GM19468 (cell line): ENCODE measurements around the gene AJAP1.
"Not testable (repeated sequence)": the region's sequence is repeated elsewhere in the genome, so short reads cannot be mapped to it uniquely, and the experiment has no call there.

Experiments
- ATAC-seq: cut with Tn5 transposase; IDR thresholded peaks from one replicate; pipeline ENCODE4 v1.9.1; 2021; ENCODE audit warnings: mild to moderate bottlenecking, moderate library complexity, moderate number of reproducible peaks; ENCODE audit not compliant: unreplicated experiment; ENCODE audit errors: extremely low read depth

Gene AJAP1

DNA sequence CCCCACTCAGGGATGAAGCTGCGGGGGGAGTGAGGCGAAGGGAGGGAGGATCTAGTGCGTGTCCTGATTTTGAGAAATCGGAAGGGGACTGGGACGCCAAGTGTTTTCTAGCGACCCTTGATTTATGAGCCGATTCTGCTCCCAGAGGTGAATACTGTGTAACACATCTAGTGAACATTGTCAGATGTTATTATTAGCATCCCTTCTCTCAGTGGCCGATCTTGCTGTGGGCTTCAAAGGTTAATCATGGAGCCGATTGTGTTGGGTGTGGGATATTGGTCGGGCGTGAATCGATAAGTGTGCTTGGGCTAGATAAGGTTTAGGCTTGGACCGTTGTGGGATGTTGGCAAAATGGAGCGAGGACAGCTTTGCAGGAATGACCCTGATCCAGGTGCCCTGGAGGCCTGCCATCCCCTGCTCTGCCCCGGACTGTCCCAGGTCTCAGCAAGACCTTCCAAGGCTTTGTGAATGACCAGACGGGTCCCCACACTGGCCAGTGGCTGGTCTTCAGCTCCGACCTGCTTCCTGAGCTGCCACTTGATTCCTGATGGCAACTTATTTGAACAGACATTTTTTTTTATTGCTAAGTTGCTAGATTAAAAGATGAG lies 2.2 kb downstream of the AJAP1 start:
- no peak for ATAC-seq

DNA sequence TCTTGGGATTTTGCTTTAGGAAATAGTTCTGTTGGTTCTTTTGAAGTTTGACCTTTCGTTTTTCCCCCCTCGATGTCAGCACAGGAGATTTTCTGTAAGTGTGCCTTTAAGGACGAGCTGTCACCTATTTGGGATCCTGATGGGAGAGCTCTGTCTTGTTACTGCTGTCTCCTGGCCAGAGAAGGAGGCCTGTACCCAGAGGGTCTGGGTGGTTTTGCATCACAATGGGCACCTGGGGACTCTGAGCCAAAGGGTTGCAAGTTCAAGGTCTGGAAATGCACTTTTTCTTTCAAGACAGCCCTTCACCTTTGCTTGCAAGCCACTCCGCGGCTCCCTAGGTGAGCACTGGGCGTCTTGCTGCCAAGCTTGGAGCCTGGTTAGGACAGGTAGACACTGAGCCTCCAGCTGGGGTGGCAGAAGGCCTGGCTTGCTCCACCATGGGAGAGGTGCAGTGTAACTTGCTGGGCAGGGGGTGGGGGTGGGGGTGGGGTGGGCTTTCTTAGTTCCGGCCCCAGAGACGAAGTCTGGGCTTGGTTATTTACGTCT lies 2.9 kb downstream of the AJAP1 start:
- no peak for ATAC-seq

DNA sequence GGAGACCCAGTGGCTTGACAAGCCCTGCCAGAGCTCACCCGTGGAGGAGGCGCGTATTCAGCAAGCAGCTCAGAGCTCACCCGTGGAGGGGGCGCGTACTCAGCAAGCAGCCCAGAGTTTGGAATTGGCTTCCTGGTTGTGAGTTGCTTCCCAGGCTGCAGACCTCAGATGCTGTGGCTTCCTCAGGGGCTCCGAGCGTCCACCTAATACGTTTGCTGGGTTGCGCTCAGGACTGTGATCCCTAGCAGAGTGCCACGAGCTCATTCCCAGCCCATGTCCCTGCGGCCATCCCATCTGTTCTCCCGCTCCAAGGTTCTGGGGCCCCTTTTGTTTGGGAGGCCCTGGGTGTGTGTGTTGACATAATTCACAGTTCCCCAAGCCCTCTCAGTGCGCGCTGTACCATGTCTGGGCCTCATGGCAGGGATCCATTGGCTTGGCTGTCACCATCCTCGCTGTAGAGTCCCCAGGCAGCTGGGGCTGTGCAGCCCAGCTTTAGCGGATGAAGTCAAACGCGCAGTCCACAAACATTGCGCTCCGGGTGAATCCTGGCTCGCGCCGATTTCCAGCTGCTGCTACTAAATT lies 3.6 kb downstream of the AJAP1 start:
- ATAC-seq = no peak

DNA sequence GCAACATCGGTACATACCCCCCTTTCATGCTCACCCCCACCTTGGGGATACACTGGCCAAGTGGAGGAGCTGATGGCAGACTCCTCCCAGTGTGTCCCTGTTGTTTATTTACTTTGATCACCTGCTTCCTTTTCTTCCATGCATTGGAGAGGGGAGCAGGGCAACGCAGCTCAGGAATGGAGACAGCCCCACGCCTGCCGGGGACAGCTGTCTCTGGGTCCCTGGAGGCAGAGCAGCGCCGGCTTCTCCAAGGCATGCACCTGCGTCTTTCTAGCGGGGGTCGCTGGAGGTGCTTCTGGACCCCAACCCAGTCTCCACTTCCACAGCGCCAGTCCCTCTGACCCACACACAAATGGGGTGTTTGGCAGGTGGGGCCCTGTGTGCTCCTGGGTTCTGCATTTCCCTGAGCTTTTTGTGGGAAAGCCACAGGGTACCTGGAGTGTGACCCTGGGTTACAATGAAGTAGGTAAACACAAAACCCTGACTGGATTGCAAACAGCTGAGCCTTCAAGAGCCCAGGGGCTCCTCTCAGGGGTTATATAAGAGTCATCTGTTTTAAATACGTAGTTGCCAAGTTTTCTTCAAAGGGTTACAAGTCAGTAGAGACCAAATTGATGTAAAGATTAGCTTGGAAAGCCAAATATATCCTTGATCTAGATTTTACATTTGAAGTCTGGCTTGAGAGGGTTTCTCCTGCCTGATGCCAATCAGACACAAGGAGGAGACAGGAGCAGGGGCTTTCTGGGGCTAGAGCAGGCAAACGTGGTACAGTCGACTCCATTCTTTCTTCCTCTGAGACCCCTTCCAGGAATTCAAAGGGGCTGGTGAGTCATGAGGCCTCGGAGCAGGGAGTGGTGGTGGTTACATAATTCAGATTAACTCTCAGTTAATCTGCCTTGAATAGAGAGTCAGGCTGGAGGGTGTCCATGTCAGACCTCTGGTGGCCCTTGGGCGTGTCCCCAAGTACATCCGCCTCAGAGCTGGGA lies 4.5 kb downstream of the AJAP1 start:
- no peak for ATAC-seq

DNA sequence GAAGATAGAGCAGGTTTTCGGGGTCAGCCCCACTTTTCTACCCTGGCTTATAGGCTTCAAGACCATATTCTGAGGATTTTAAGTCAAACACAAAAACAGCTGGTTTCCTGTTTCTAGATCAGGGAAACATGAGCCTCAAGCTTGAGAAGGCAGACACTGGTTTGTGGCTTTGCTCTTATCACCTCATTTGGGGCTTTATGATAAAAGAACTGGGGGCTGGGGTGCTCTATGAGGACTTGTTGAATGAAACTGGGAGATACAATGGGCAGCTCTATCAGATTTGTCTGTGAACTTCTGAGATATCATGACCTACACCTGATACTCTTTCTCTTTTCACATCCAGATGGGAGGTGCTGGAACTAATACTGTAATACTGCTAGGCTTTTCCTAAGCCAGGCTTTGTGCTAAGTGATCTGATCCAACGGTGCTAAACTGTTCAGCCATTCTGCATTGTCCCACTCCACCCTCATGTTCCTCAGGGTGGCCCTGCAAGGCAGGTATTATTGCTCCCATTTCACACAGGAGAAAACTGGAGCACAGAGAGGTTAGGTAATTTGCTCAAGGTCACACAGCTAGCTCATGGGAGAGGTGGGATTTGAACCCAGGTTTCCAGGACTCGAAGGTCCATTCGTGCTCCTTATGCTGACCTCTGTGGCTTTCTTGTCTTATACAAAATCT lies 6.6 kb downstream of the AJAP1 start:
- no peak for ATAC-seq

DNA sequence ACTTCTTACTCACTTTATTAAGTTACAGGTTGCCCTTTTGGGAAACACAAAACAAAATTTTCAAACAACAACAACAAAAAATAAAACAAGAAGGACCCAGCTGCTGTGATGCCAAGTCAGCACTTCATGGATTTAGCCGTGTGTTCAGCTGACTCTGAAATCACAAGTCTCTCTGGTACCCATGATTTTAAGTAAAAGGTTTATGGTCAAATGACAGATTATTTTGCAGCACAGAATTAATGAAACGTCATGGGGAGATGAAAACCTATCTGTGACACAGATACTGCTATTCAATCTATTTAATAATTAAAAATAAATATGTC lies 7.1 kb downstream of the AJAP1 start:
- no peak for ATAC-seq

DNA sequence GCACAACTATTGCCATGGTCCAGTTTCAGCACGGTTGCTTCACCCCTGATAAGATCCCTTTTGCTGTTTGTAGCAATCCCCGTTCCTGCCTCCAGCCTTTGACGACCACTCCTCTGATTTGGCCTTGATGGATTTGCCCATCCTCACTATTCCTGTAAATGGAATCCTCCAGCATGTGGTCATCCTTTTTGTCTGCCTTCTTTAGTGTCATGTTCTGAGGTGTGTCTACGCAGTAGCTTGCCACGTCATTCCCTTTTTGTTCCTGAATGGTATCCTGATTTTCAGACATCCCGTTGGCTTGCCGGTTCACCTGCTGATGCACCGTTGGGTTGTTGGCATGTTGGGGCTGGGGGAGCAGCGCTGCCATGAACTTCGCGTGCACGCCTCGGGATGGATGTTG lies 7.8 kb downstream of the AJAP1 start:
- no peak for ATAC-seq

DNA sequence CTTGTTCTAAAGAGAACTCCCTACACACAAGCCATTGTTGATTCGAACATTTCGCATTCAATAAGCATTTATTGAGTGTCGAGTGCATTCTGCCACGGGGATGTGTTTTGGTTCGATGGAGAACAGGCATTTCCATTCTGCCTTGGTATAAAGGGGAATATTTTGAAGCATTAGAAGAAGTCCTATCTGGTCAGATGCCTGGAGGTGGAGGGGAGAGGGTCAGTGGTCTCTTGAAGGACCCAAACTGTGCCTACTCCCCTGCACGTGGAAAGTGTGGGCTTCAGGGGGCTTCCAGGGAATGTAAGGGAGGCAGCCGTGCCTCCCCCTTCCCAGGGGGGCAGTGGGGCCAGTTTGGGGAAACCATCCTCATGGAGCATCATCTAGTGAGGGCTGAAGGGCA lies 8.3 kb downstream of the AJAP1 start:
- no peak for ATAC-seq

DNA sequence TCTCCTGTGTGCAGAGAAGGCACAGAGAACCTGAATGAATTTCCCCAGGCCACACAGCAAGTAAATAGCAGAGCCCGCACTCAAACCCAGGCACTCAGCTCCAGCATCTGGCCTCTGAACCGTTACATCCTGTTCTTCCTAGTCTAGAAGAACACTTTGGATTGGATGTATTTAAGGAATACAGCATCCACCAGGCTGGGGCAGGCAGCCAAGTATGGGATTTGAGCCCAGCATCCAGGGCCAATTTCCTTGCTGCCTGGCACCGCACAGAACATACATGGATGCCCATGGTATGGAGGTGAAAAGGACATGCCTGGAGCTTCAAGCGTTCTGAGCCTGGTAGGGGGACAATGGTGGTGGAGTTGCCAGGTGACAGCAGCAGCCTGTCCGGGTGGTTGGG lies 9.7 kb downstream of the AJAP1 start:
- no peak for ATAC-seq

DNA sequence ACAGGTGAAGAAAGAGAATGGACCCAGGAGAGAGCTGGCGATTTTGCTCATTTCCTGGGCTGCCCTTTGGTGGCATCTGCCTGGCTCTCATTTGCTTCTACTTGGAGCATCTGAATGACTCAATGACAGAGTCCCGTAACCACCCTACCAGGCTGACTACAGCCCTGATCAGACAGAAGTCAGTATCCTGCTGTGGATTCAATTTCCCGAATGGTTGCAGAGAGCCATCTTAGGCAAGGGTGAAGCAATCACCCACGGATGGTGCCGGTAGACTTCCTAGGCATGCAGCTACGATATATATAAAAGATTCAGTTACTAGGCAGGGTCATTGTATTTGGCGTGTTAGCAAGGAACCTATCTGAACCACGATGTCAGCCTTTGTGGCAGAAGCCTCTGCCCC lies 10.2 kb downstream of the AJAP1 start:
- no peak for ATAC-seq

DNA sequence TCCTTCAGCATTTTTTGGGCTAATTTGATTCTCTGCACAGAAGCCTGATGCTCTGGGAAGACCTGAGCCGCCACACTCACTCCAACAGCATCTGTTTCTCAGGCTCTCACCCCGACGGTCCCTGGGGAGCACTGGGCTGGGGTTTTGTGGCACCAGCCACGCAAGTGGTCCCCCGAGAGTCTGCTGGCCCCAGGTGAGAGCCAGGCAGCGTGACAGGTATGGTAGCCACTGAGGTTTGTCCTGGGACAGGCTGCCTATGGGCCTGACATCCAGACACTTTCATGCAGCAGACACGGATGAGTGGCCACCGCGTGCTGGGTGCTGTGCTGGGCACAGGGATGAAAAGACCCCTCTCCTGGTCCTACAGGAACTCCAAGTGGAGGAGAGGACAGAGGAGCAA lies 11.0 kb downstream of the AJAP1 start:
- no peak for ATAC-seq

DNA sequence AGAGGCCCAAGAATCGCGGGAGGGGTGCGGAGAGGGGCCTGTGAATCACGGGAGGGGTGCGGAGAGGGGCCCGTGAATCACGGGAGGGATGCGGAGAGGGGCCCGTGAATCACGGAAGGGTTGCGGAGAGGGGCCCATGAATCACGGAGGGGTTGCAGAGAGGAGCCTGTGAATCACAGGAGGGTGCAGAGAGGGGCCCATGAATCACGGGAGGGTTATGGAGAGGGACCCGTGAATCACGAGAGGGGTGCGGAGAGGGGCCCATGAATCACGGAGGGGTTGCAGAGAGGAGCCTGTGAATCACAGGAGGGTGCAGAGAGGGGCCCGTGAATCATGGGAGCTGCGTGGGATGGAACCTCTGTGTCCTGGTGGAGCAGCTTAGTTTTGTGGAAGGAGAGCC lies 12.3 kb downstream of the AJAP1 start:
- ATAC-seq = not testable (repeated sequence)

DNA sequence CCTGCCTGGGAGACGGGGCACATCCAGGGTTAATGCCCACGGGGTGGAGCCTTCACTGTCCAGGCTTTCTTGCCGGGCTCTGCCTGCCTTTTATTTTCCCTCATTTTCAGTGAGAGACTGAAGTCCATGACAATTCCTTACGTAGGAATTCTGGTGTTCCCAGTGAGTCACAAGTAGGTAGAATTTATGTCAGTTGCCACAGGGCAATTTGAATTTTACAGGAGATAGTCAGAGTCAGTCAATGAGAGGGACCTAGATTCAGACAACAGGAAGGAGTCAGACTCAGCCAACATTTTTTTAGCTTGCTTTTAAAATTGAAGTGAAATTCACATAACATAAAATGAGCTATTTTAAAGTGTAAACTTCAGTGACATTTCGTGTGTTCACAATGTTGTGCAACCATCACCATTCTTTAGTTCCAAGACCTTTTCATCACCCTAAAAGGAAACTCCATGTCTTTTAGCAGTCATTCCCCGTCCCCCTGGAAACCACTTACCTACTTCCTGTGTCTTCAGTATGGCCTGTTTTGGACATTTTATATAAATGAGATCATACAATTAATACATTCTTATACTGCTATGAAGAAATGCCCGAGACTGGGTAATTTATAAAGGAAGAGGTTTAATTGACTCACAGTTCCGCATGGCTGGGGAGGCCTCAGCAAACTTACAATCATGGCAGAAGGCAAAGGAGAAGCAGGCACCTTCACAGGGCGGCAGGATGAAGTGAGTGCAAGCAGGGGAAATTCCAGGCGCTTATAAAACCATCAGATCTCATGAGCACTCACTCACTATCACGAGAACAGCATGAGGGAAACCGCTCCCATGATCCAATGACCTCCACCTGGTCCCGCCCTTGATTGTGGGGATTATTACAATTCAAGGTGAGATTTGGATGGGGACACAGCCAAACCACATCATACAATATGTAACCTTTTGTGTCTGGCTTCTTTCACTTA lies 14.6 kb downstream of the AJAP1 start:
- ATAC-seq = no peak

DNA sequence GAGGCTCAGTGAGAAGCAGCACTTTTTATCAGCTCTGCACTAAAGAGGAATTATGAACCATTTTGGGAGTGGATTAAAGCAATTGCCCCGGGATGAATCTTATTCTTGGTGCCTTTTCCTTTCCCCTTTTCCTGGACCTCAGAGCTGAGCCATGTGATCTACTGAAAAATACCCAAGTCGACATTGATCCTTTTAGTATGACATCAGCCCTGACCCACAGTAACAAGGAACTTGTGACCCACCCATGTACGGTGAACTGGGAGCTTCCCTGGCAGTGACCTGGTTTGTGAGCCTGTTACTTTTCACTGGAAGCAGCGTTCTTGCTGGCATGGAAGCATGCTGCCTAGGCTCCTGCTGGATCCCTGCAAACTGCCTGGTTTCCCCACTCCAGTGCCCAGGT lies 15.9 kb downstream of the AJAP1 start:
- ATAC-seq = no peak

DNA sequence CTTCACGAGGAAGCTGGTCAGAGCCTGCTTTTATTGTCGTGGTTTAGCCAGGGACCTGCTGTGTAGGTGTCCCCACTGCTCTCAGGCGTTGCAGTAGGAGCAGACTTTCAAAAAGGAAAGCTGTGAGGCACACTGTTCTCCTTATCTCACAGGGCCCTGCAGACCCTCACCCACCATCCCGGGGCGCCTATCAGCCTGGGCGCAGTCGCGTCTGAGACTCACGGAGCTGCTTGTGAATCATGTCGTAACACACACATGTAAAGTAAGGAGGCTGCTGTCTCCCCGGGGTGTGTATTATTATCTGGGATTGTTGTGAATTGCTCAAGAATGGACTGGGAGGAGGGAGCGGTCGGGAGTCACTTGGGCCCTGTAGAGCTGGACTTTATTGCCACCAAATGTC lies 17.4 kb downstream of the AJAP1 start:
- ATAC-seq = no peak

DNA sequence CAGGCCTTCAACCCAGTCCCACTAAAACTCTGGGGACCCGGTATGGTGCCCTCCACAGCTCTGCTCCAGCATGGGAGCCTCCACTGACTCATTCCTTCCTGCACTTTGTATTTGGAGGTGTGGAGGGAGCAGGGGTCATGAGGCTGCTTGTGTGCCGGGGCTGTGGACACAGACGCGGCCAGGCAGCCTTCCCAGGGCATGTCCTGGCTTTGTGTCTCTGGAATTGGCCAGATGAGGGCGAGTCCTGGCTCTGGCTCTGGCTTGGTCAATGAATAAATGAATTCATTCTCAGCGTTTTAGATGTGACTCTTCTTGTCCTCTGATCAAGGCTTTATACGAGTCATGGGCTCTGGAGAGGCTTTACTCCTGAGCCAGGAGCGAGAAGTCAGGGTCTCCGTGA lies 19.1 kb downstream of the AJAP1 start:
- ATAC-seq = no peak

DNA sequence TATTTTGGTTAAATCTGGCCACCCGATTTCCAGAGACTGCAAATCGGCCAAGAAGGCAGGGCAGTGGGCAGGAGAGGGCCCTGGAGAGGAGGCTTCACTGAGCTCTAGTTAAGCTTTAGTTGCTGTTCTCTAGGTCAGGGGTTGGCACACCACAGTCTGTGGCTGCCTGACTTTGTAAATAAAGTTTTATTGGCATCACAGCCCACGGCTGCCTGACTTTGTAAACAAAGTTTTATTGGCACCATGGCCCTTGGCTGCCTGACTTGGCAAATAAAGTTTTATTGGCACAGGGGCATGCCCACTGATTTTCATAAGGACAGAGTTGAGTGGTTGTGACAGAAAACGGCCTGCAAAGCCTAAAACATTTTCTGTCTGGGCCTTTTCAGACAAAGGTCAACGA lies 19.7 kb downstream of the AJAP1 start:
- no peak for ATAC-seq

DNA sequence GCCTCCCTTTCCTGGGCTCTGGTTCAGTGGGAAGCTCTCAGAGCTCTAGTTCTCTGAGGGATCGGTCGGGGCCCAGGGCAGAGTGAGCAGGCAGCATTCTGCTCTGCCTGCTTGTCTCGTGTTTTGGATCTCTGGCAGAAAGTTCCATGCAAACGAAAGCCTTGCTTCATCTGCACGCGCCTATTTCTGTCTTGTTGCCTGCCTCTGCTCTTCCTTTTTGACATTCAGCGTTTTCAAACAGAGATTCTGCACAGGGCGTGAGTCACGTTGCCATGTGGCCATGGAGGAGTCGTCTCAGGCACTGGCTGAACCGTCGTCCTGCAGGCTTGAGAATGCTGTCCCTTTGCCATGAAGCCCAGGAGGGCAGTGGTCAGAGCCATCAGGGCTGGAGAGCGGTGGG lies 20.3 kb downstream of the AJAP1 start:
- ATAC-seq = no peak

DNA sequence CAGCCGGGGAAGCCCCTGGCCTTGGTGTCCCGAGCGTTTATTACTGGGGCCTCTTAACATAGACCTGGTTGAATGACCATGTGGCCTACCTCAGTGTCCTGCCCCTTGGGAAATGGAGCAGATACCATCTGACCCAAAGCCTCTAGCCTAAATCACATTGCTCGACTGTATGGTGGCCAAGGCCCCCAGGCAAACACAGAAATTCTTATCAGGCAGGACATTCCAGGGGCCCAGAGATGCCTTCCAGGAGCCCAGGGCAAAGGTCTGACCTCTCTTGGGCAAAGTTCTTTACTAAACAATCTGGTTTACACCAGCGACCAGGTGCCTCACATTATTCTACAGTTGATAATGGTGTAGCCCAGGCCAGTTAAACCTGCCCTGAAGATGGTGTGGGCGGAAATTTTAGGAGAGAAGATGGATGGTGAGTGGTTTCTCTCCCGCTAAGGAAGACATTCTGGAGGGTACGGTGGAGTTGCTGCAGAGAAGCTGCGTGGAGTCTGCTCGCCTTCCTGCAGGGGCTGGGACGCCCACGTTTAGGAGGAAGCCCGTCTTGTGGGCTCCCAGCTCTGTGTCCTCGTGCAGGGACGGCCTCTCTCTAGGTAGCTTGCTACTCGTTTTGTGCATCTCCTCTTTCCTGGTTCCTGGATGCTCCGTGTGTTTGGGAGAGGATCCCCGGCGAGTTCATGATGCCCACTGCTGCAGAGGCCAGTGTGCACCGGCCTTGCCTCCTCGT lies 21.2 kb downstream of the AJAP1 start:
- no peak for ATAC-seq
